ENCODE data around the gene CFLAR. TPM values are rescaled to one million over a fixed set of nuclear protein-coding genes. Genes with fewer than 3 reads are reported as not detected.
A peak's percentile ranks its signal among the peaks of the same experiment; 100 is the strongest.
"Not testable (repeated sequence)": the region's sequence is repeated elsewhere in the genome, so short reads cannot be mapped to it uniquely, and the experiment has no call there.

The CFLAR gene
- total and polyA plus RNA-seq, 2 experiments from 2014 or later: 5.1 to 13.5 TPM

DNA sequence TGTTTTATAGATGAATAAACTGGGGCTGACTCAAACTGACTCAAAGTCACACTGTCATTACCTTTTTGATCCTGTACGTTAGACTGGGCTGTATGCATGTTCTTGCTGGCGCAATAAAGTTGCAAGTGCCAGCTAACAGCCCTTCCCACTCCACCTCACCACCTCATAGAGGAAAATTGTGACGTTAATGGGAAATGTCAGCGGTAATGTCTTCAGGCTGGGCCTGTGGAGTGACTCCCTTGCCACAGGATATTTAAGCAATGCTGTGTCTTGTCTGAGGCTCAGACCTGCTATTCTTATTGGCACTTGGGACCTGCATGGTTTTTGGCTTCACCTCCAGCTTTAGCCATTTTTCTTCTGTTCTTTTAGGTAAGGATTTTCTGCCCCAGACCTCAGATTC, 41.7 kb downstream of the CFLAR start:
- TF ChIP-seq, protein P1, sequence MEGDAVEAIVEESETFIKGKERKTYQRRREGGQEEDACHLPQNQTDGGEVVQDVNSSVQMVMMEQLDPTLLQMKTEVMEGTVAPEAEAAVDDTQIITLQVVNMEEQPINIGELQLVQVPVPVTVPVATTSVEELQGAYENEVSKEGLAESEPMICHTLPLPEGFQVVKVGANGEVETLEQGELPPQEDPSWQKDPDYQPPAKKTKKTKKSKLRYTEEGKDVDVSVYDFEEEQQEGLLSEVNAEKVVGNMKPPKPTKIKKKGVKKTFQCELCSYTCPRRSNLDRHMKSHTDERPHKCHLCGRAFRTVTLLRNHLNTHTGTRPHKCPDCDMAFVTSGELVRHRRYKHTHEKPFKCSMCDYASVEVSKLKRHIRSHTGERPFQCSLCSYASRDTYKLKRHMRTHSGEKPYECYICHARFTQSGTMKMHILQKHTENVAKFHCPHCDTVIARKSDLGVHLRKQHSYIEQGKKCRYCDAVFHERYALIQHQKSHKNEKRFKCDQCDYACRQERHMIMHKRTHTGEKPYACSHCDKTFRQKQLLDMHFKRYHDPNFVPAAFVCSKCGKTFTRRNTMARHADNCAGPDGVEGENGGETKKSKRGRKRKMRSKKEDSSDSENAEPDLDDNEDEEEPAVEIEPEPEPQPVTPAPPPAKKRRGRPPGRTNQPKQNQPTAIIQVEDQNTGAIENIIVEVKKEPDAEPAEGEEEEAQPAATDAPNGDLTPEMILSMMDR (IDR thresholded peaks at IDR 0.05; ENCODE audit: low read depth, low read length): no peak

DNA sequence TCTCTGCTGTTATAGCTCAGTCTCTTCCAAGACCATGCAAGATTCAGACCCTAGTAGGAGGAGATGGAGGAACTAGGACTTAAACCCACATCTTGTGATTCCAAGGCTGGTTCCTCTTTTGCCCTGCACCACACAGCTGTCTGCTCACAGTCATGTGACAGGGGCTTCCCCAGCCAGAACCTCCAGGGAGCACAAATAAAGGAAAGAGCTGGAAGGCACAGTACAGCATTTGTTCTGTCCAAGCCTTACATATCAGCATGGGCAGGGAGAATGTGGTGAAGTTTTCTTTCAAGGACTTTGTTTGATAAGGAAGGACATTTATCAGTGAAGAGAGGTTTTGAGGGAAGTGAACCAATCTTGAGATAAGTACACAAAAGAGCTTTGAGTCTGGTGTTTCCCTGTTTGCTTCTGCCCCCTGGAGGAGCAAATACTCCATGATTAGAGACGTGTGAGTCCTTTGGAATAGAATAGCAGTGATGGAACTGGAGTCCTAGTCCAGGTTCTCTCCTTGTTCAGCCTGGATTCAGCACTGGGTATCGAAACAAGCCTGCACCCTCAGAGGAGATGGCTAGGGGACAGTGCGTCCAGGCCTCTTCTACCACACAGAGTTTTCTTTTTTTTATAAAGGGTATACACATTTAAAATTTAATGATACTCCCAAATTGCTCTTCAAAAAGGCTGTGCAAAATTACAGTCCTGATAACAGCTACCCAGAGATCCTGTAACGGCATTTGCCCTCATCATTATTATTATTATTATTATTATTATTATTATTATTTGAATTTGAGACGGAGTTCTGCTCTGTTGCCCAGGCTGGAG, 42.4 kb downstream of the CFLAR start:
- Histone ChIP-seq H3K27me3 (no peaks in the 10 kb centered on the region), H3K4me1 (ENCODE audit: low read depth) (peaks cover 7% of the 10 kb centered on the region), H3K4me3 (no peak overlapping the region), H3K27ac (peak overlapping the region; percentile 86), H3K9me3 (ENCODE audit: low read depth) (no peaks in the 10 kb centered on the region), H3K36me3 (no peaks in the 10 kb centered on the region)
- TF ChIP-seq, protein P1 (IDR thresholded peaks at IDR 0.05; ENCODE audit: low read depth, low read length): peak; percentile 81
- DNase-seq (ENCODE audit: low read depth in 1 of 2, low spot score in 1 of 2): peak; percentile 82 to 92

More for the DNA sequence above, 41.7 kb downstream of the CFLAR start:
- Histone ChIP-seq H3K9me3 (ENCODE audit: low read depth) (no peaks in the 10 kb centered on the region), H3K36me3 (no peaks in the 10 kb centered on the region), H3K27ac (peak overlapping the region; percentile 86), H3K27me3 (no peaks in the 10 kb centered on the region), H3K4me3 (no peak overlapping the region), H3K4me1 (ENCODE audit: low read depth) (peaks cover 7% of the 10 kb centered on the region)
- DNase-seq (ENCODE audit: low read depth in 1 of 2, low spot score in 1 of 2): no peak

DNA sequence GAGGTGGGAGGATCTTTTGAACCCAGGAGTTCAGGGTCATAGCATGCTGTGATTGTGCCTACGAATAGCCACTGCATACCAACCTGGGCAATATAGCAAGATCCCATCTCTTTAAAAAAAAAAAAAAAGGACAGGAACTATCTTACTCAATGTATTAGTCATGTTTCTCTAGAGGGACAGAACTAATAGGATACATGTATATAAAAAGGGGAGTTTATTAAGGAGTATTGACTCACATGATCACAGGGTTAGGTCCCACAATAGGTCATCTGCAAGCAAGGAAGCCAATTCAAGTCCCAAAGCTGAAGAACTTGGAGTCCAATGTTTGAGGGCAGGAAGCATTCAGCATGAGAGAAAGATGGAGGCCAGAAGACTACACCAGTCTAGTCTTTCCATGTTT, 48.2 kb downstream of the CFLAR start:
- Histone ChIP-seq H3K9me3 (ENCODE audit: low read depth) (no peaks in the 10 kb centered on the region), H3K27ac (no peak overlapping the region), H3K27me3 (no peaks in the 10 kb centered on the region), H3K36me3 (no peaks in the 10 kb centered on the region), H3K4me3 (no peak overlapping the region), H3K4me1 (ENCODE audit: low read depth) (no peaks in the 10 kb centered on the region)
- TF ChIP-seq, protein P1 (IDR thresholded peaks at IDR 0.05; ENCODE audit: low read depth, low read length): no peak
- DNase-seq (ENCODE audit: low read depth in 1 of 2, low spot score in 1 of 2): no peak

DNA sequence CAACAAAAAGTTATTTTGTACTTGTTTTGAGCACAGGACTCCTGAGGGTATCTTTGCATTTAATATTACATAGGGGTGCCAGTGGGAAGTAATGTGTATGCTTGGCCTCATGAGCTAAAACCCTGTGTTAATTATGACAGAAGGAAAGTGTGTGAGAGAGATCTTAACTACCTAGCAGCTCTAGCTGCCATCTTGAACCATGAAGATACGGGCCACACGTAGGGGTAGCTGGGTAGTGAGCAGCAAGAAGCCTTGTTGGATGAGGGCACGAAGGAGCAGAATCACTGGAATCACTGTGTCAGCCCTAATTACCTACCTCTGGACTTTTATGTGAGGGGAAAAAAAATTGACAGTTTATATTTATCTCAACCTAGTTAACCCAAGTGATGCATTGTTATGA, 51.6 kb downstream of the CFLAR start:
- H3K9me3 ChIP-seq (ENCODE audit: low read depth): no peaks in the 10 kb centered on the region
- H3K27ac ChIP-seq: no peak overlapping the region
- H3K27me3 ChIP-seq: no peaks in the 10 kb centered on the region
- H3K36me3 ChIP-seq: no peaks in the 10 kb centered on the region
- H3K4me1 ChIP-seq (ENCODE audit: low read depth): no peaks in the 10 kb centered on the region
- DNase-seq (ENCODE audit: low read depth in 1 of 2, low spot score in 1 of 2): no peak
- TF ChIP-seq, protein P1 (IDR thresholded peaks at IDR 0.05; ENCODE audit: low read depth, low read length): no peak
- H3K4me3 ChIP-seq: no peak overlapping the region

DNA sequence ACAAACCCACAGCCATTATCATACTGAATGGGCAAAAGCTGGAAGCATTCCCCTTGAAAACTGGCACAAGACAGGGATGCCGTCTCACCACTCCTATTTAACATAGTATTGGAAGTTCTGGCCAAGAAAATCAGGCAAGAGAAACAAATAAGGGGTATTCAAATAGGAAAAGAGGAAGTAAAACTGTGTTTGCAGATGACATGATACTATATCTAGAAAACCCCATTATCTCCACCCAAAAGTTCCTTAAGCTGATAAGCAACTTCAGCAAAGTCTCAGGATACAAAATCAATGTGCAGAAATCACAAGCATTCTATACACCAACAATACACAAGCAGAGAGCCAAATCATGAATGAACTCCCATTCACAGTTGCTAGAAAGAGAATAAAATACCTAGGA, 52.5 kb downstream of the CFLAR start:
- not testable (repeated sequence) for H3K4me1 ChIP-seq (ENCODE audit: low read depth); H3K27ac ChIP-seq; H3K27me3 ChIP-seq; H3K36me3 ChIP-seq; DNase-seq (ENCODE audit: low read depth in 1 of 2, low spot score in 1 of 2); H3K9me3 ChIP-seq (ENCODE audit: low read depth); H3K4me3 ChIP-seq

DNA sequence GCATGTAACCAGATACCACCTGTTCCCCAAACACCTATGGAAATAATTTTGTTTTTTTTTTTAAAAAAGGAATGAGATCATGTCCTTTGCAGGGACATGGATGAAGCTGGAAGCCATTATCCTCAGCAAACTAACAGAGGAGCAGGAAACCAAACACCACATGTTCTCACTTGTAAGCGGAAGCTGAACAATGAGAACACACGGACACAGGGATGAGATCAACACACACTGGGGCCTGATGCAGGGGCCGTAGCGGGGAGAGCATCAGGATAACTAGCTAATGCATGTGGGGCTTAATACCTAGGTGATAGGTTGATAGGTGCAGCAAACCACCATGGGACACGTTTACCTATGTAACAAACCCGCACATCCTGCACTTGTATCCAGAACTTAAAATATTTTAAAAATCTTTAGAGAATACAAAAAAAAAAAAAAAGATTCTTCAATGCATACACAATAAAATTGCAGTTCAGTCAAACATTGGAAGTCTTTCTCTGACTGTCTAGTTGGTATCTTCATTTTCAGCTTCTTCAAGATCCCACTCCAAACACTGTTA, 55.4 kb downstream of the CFLAR start:
- no peak for DNase-seq (ENCODE audit: low read depth in 1 of 2, low spot score in 1 of 2)
- H3K9me3 ChIP-seq (ENCODE audit: low read depth): no peaks in the 10 kb centered on the region
- H3K27me3 ChIP-seq: no peaks in the 10 kb centered on the region
- H3K4me3 ChIP-seq: no peak overlapping the region
- TF ChIP-seq, protein P1 (IDR thresholded peaks at IDR 0.05; ENCODE audit: low read depth, low read length): no peak
- no peak overlapping the region for H3K27ac ChIP-seq
- peaks cover 5% of the 10 kb centered on the region for H3K4me1 ChIP-seq (ENCODE audit: low read depth)
- H3K36me3 ChIP-seq: no peaks in the 10 kb centered on the region
